A172 (cell line): ENCODE results near the gene VSX1. TPM values are rescaled to one million over a fixed set of nuclear protein-coding genes. Genes with fewer than 3 reads are reported as not detected.
A peak's percentile ranks its signal among the peaks of the same experiment; 100 is the strongest.

ENCODE experiments used
- DNase-seq: peaks from one replicate; pipeline ENCODE4 v3.0.0-alpha.2; 2015; ENCODE audit warnings: low spot score
- total RNA-seq: library from RNA; depleted of rRNA; stranded (reverse); fragments of >200 nt; shearing (Covaris generic); gene quantifications from 2 replicates; pipeline ENCODE4 v1.2.3, GENCODE V29; 2014

The VSX1 gene
- total RNA-seq, 1 experiment from 2014 or later = not detected

- no peak for DNase-seq
These were observed 28.5 kb downstream of the VSX1 start for GRCh38 chr20:25053255-25054031.

DNA sequence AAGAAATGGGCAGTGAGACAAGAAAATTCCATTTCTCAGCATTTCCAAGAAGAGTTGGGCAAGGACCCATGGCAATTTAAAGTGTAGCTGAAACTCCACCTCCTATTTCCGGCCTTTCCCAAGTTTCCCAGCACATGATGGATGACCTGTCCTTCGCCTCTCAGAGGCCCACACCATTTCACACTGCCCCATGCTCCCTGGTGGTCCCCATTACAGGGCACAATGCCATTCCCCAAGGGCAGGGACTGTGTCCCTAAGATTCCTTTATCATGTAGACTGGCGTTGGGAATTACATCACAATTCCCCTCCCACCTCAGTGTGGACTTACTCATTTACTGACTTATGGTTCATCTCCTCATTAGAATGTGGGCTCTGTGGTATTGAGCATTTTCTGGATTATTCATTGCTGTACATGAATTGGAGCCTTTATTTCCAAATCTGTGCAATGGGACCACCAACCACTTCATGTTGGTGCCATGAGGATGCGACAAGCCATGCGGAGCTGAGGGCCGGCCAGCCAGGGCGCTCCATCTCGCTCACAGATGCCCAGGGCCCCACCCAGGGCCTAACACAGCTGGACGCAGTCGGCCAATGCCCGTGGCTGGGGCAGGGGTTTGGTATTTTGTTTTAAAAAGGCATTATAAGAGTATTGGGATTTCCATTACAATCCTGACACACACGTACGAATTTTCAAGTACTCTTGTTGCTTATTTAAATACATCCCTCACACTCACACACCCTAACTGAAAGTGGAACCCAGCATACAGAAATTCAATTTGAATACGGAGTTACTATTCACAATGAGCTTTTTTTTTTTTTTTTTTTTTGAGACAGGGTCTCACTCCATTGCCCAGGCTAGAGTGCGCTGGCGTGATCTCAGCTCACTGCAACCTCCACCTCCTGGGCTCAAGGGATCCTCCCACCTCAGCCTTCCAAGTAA is 29.4 kb downstream of the VSX1 start:
- peak; percentile 46 for DNase-seq

DNA sequence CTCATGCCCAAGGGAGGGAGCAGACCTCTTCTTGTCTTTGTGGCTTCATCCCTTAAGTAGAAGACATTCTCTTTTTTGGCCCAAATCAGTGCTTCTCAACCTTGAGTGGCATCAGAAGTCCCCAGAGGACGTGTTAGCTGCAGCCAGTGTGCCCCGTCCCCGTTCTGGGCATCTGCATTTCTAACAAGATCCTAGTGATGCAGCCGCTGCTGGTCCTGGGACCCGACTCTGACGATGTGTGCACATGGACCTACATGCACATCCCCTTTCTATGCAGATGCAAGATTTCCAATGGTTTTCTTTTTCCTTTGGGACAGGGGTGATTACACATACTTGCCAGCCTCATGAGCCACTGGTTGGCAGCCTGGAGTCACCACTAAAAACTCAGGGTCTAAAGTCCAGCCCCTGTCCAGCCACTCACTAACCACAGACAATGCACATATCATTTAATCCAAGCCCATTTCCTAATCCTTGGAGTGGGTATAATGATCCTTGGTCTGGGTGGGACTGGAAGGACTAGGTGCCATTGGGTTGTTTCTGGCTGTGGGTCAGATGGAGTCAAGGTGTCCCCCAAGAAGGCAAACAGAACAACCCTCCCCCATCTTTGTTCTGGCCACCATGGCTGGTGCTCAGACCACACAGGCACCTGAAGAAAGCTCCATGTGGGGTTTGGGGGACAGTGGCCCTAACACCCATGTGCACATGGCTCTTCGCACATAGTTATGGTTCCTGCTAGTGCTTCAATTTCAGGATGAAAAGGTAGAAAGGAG is 30.4 kb downstream of the VSX1 start:
- DNase-seq = no peak

GRCh38 chr20:25050501-25051350 is 31.2 kb downstream of the VSX1 start:
- DNase-seq = no peak

DNA sequence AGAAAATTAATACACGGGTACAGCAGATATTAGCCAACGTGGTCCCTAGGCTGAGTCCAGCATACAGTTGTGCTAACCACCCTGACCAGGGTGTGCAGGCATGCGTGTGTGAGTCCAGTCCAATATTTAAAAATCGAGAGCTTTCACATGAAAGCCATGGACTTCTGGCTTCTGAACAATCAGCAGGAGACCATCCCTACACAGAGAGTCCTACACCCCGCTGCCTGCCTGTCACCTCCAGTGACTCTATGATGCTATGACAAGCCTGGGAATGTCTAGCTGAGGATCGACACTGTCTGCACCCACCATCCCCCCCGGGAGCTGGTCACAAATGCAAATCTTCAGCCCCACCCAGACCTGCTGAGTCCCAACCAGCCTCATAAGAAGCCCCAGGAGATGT is 31.9 kb downstream of the VSX1 start:
- no peak for DNase-seq

GRCh38 chr20:25049261-25050060 is 32.5 kb downstream of the VSX1 start:
- DNase-seq = no peak

DNA sequence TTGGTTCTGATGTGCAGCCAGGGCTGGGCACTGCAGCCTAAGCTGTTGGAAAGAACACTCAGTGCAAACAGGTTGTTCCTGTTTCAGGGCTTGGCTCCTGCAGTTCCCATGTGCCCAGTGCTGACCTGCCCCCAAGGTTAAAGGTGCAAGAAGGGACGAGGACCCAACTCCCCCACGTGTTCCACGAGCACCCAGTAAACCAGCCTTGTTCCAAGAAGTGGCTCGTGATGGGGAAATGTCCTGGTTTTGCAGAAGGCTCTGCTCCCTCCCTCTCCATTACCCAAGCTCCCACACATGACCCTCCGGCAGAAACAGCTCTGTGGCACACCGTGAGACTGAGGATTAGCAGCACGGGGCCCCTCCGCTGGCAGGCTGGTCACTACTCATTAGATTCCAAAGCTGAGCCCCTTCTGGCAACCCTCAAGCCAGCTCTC is 33.4 kb downstream of the VSX1 start:
- no peak for DNase-seq

DNA sequence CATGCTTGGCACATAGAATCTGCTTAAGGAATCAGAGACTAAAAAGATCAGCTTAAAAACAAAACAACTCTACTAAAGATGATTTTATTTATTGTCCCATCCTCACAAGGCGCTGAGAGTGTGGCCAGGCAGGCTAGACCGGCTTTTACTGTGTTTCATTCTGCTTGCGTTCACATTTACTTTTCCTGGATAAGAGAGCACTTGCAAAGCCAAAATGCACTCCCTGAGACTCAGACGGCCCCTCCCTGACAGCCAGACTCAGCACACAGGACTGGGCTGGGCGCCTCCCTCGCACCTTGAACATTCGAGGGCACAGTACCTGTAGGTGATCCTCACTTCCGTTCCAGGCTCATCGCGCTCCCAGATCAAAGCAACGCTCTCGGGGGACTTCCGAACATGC is 34.2 kb downstream of the VSX1 start:
- DNase-seq = no peak

GRCh38 chr20:25046736-25047666 is 34.9 kb downstream of the VSX1 start:
- DNase-seq = no peak

DNA sequence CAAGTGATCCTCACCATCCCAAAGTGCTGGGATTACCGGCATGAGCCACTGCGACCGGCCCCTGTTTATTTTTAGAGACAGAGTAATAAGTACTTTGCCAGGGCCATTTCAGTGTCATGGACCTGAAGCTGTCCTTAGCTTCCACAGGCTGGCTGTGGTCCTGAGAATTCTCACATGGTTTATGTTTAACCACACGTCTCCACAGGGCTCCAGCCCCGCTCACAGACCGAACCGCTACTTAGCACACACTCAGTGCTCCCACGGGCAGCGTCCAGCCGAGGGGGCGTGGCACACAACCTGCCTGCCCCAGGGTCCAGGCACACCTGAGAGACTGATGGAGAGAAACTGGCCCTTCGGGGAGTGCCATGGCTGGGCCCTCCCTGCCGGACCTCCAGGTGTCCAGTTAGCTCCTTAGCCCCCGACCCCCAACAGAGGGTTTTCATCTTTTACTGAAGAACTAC is 35.7 kb downstream of the VSX1 start:
- no peak for DNase-seq

DNA sequence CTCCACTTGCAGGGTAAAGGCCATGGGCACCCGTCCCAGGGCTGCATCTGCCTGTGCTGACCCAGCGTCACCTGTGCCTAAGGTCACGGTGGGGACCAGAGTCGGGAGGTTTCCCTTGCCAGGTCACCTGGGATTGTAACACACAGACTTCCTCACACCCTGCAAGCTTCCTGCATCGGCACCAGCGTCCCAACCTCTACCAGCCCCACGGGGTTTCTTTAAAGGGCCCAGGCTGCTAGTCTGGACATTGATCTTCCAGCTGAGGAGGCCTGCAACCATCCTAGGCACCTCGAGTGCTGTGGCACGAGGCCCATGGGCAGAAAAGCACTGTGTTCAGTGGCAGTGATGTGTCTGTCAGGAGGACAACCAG is 36.6 kb downstream of the VSX1 start:
- no peak for DNase-seq

DNA sequence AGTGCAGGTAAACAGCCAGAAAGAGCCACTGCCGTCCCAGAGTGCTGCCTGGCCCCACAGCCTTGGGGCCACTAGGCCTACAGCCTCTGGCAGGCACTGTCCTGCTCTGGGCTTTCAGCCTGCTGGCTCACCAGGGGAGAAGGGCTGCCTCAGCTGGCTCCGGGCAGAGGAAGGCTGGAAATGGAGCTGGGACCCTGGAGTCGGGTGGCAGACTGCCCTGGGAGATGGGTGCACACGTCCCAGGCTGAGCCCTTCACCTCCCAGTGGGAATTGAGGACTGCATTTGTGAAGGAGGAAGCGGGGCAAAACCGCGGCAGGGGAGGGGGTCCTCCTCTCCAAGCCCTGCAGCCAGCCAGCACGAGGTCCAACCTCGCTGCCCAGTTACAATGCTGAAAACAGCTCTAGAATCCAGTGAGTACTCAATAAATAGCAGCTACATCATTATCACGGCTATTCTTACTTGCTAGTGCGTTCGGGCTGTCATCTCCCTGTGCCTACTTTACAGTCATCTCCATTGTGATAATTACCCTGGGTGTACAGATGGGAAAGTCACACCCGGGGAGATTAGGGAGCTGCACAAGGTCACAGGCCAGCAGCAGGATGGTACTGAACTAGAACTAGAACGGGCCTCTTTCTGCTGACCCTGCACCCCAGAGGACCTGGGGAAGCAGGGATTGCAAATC is 37.1 kb downstream of the VSX1 start:
- DNase-seq = no peak

- no peak for DNase-seq
These were observed 37.7 kb downstream of the VSX1 start for GRCh38 chr20:25044261-25044560.

- no peak for DNase-seq
These were observed 38.3 kb downstream of the VSX1 start for GRCh38 chr20:25043499-25044260.

DNA sequence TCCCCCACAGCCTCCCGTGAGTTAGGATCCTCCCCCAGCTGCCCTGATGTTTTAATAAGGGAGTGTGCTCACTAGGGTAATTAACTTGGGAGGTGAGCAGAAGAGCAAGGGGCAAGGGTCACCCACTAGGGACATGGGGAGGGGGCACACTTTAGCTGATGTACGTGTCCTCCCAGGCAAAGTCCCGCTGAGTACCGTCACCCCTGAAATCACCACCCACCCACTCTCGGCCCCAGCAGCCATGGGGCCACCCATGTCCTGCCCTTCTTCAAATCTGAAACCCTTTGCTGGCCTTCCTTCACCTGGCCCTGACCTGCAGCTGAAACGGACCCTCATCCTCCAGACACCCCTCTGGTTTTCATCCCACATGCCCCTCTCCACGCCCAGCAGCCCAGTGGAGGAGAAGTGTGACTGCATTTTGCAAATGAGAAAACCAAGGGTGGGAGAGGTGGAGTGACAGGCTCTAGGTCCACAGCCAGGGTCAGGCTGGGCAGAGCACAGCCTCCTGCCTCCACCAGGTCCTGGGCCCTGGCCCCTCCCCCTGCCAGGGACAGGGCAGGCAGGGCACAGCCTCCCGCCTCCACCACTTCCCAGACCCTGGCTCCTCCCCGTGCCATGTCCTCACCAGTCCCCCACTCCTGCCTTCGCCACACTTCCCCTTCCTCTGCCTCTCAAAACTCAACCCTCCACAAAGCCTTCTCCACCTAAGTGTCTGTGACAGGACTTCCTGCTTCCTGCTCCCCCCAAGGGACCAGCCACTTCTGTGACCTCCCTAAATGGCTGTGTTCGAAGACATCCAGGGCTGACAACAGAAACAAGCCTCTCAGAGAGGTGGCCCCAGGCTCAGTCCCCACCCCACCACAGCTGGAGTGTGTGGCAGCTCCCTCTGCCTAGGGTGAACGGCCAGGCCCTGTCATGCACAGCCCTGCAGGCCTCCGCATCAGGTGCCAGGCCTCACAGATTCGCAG is 39.1 kb downstream of the VSX1 start:
- DNase-seq = no peak

- DNase-seq = no peak
These were observed 40.0 kb downstream of the VSX1 start for GRCh38 chr20:25041813-25042530.
